Measurements from ENCODE around the gene MADD. TPM values are rescaled to one million over a fixed set of nuclear protein-coding genes. Genes with fewer than 3 reads are reported as not detected.

MADD gene
- 10 to 100 TPM; 15.2 to 21.3 (median 16.8) TPM for total RNA-seq
- long read RNA-seq, partial matches to known transcripts = 2 of 2 reads
- long read RNA-seq, other reads (novel, unspliced or antisense) = 0 of 2 reads

GRCh38 chr11:47269829-47270305 lies at the start of gene MADD:
Gene MADD (plus strand): TSS chr11:47270133.
- H3K27me3 ChIP-seq = no peaks in the 10 kb centered on the region
- peak in 1 of 4 donors; percentile 6 for TF ChIP-seq CTCF (IDR thresholded peaks at IDR 0.05)
- peak; percentile 76 for TF ChIP-seq POLR2A (IDR thresholded peaks at IDR 0.05)
- H3K27ac ChIP-seq = peak within 1 kb of the TSS; percentile 93 to 96 (median 95)
- ATAC-seq = peak; percentile 84 to 94 (median 88)
- H3K36me3 ChIP-seq = peaks cover 0 to 30% (median 4%) of the 10 kb centered on the region in 4 donors
- WGBS (ENCODE audit: insufficient coverage, low coverage, low lambda C conversion rate, missing lambda C conversion rate) = no CpG with 5 or more reads among the region's 57 CpGs
- peaks cover 0 to 17% (median 7%) of the 10 kb centered on the region in 4 donors for H3K4me1 ChIP-seq
- intact Hi-C loops (cut with DNase I) = loop anchor here (10.0 kb wide), 2 partner anchors 75 to 85 kb away; partner anchors contain the start of gene MYBPC3 (in 1 of the 2)
- peak; percentile 91 to 92 (median 92) for DNase-seq
- no peaks in the 10 kb centered on the region for H3K9me3 ChIP-seq
- H3K4me3 ChIP-seq = peak within 1 kb of the TSS; percentile 66 to 79 (median 77)

- no peaks in the 10 kb centered on the region for H3K9me3 ChIP-seq
- WGBS (ENCODE audit: insufficient coverage, low coverage, low lambda C conversion rate, missing lambda C conversion rate) = 23% methylated on average over 1 of the region's 1 CpG
- peaks cover 0 to 11% (median 0%) of the 10 kb centered on the region in 4 donors for H3K36me3 ChIP-seq
- peaks cover 0 to 15% (median 6%) of the 10 kb centered on the region in 4 donors for H3K4me1 ChIP-seq
- TF ChIP-seq POLR2A (IDR thresholded peaks at IDR 0.05) (no peak), CTCF (IDR thresholded peaks at IDR 0.05) (no peak)
- DNase-seq (no peak), ATAC-seq (peak in 1 of 4 donors; percentile 32)
- H3K4me3 ChIP-seq = no peak overlapping the region
- H3K27me3 ChIP-seq = no peaks in the 10 kb centered on the region
- intact Hi-C loops (cut with DNase I) = no loop called here
- no peak overlapping the region for H3K27ac ChIP-seq
Measured at GRCh38 chr11:47220401-47220821, 49.5 kb upstream of the MADD start.

- no peak for DNase-seq
Measured at GRCh38 chr11:47222696-47223095, 47.2 kb upstream of the MADD start.

GRCh38 chr11:47225552-47226400 lies 44.2 kb upstream of the MADD start:
- ATAC-seq (peak in 2 of 4 donors; percentile 55 to 67), DNase-seq (no peak)
- Histone ChIP-seq H3K36me3 (peaks cover 0 to 11% (median 0%) of the 10 kb centered on the region in 4 donors), H3K4me1 (no peaks in the 10 kb centered on the region), H3K4me3 (no peak overlapping the region), H3K27ac (no peak overlapping the region), H3K9me3 (no peaks in the 10 kb centered on the region), H3K27me3 (no peaks in the 10 kb centered on the region)
- WGBS (ENCODE audit: insufficient coverage, low coverage, low lambda C conversion rate, missing lambda C conversion rate) = 75% methylated on average over 6 of the region's 7 CpGs
- TF ChIP-seq POLR2A (IDR thresholded peaks at IDR 0.05) = no peak
- no peak for TF ChIP-seq CTCF (IDR thresholded peaks at IDR 0.05)
- intact Hi-C loops (cut with DNase I) = no loop called here

More at GRCh38 chr11:47222696-47223095, 47.2 kb upstream of the MADD start:
- no peaks in the 10 kb centered on the region for H3K27me3 ChIP-seq
- no peak overlapping the region for H3K4me3 ChIP-seq
- no peak overlapping the region for H3K27ac ChIP-seq
- no peak for TF ChIP-seq POLR2A (IDR thresholded peaks at IDR 0.05)
- TF ChIP-seq CTCF (IDR thresholded peaks at IDR 0.05) = no peak
- peaks cover 0 to 11% (median 0%) of the 10 kb centered on the region in 4 donors for H3K36me3 ChIP-seq
- H3K4me1 ChIP-seq = no peaks in the 10 kb centered on the region
- H3K9me3 ChIP-seq = no peaks in the 10 kb centered on the region
- intact Hi-C loops (cut with DNase I) = no loop called here
- WGBS (ENCODE audit: insufficient coverage, low coverage, low lambda C conversion rate, missing lambda C conversion rate) = 85% methylated on average over 2 of the region's 2 CpGs
- no peak for ATAC-seq

Data from right lobe of liver (tissue), 6 donors.